Stimulated activated CD8-positive, alpha-beta memory T cell treated with anti-CD3 and anti-CD28 coated beads, Interleukin-12 subunit alpha, Interleukin-12 subunit beta, amount 100 ng/mL, for 4 hours (primary cell): ENCODE measurements around the gene PDK2.

Experiments used
- DNase-seq: peaks from one replicate; pipeline ENCODE4 v3.0.0-alpha.2; 2020; ENCODE audit warnings: low read depth

Gene PDK2

GRCh38 chr17:50149417-50150353 lies 54.5 kb downstream of the PDK2 start:
- DNase-seq, result peak; percentile 43

GRCh38 chr17:50150354-50151040 lies 55.3 kb downstream of the PDK2 start, which contains the start of gene PPP1R9B:
PPP1R9B (minus strand) TSS chr17:50150677; CDS start chr17:50150513, 164 bp downstream.
- no peak for DNase-seq

- peak; percentile 77 for DNase-seq
These were observed 56.1 kb downstream of the PDK2 start for GRCh38 chr17:50151041-50151936.

- DNase-seq, result no peak
These were observed 56.9 kb downstream of the PDK2 start for GRCh38 chr17:50151937-50152547.

- no peak for DNase-seq
These were observed 57.6 kb downstream of the PDK2 start for GRCh38 chr17:50152736-50153135.

DNA sequence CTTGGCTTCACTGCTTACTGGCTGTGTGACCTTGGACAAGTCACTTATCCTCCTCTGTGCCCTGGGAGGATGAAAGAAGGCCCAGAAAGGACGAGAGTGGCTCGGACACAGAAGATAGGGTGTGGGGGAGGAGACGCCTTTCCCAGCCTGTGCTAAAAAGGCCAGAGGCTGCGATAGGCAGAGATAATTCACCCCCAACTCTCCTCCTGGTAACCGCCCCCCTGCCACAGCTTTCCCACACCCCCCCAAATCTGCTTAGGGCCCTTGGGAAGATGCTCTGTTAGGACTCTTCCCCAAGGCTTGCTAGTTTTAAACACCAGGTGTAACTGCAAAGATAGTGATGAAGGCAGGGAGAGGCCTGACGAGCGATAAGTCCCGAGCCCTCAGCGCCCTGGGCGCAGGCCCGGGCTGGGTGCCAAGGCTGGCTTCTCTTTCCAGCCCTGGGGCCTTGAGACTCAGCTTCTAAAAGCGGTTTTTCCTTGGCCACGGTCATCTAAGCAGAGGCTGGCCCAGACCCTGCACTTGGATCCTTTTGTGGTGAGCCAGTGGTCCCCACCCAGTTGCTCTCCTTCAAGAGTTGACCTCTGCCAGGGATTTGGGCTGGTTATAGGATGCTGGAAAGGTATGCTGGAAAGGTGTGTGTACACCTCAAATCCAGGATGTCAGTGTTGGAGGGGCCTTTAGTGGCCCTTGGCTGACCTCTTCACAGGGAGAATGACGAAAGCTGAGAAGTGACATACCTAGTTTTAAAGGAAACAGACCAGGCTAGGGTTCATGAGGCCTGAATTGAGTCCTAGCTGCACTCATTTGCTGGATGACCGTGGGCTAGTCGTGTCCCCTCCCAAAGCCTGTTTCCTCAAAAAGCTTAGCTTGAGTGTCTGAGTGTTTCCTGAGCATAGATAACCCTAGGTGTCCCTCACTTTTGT lies 58.8 kb downstream of the PDK2 start:
- no peak for DNase-seq

DNA sequence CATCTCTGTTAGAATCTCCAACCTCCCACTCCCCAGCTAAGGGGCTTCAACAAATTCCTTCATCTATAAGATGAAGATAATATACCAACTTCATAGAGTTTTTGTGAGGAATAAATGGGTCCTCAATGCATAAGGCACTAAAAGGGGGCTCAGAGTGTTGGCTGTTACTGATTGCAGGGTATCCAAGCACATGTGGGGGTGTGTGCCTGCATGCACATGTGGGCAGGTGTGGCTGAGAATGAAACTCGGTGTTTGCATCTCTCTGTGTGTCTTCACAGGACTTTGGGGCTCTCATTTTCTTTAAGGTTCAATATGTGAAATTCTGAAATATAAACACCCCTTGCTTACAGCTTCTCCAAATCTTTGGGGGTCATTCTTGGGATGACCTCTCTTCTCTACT lies 59.5 kb downstream of the PDK2 start:
- DNase-seq, result no peak

DNA sequence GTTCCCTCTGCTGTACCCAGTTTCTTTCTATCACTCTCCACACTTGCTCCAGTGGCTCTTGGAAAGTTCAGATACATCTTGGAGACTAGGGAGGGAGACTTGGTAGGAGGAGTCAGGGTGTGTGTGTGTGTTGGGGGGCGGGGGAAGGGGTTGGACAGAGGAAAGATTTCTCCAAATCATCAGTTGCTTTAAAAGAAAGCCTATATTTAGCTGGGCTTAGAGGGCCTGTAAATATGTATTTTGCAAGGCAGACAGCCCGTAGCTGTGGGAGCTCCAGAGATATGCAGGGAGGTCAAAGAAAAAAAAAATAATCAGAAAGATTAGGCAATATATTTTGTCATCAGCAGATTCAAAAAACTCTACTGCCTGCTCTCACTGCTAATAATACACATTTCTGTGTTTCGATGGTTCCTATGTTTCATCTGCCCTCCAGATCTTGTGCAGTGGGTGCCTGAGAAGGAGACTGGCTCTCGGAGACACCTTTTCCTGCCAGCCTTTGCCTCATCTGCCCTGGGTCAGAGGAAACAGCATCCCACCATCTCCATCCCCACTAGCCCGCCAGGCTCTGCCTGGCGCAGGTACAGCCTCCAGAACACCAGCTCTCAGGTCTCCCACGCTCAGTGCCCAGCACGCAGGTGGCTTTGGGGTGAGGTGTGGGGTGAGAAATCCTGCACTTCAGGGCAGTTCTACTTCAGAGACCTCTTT lies 60.1 kb downstream of the PDK2 start:
- DNase-seq, result no peak

- DNase-seq, result no peak
These were observed 62.7 kb downstream of the PDK2 start for GRCh38 chr17:50157891-50158290.

DNA sequence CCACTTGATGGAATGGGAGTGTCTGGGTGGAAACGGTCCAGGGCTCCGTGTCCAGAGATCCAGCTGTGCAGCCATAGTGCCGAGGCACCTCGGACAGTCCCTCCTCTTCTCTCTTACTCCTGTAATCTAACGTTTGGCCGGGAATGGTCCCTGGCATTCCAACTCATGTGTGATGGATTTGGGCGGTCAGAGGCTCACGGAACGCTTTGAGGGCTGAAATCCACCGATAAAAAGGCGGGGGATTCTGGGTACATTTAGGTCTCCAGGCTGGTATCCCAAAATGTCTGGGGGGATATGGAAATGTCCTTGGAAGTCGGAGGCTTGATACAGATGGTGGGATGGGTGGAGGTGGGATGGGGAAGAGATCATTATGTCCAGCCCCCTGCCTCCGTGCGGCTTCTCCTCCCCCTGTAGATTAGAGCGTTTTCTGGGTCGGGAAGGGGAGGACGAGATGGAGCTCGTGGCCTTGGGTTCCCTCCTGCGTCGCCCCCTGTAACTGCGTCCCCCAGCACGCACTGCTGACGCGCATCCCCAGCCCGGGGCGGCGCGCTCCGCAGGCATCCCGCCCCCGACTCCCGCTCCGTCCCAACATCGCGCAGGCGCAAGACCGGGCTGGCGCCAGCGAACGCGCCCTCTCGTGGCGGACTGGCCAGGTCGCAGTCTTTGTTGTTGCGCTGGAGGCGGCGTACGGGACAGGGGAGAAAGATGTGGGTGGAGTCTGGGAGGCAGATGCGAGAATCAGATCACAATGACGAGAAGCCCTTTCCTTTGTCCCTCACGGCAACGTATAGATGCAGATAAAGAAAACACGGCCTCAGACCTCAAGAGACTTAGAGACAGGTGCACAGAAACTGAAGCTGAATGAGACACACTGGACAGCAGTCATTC lies 66.1 kb downstream of the PDK2 start:
- DNase-seq, result peak; percentile 93
